SH-SY5Y (cell line): Measurements from ENCODE around the gene ZBBX.

Experiments
- GATA2 ChIP-seq: IDR thresholded peaks from 2 replicates; pipeline ENCODE4 v1.6.1; 2011; ENCODE audit warnings: mild to moderate bottlenecking, low read depth, low read length
- GATA3 ChIP-seq: IDR thresholded peaks from 2 replicates; pipeline ENCODE4 v1.6.1; 2011; ENCODE audit warnings: low read depth, mild to moderate bottlenecking, low read length, moderate library complexity

DNA sequence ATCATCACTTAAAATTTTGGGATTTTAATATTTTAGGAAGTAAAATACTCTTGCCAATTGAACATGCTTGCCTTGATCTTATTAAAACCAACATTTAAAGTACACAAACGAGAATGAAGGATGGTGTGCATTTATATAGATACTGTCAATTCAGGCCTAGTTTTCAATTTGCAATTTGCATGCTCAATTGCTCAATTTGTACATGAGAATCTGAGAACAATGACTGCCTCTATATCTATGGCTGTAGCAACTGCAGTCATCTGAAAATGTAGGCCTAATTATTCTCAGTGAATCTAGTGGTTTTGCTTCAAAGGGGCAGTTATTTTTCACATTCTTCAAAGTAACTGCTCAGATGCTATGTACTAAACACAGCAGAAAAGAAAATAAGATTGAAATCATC lies 18.8 kb downstream of the ZBBX start:
- TF ChIP-seq GATA2 (no peak), GATA3 (no peak)
